Panc1 (cell line): ENCODE measurements around the gene CCDC112. TPM values are rescaled to one million over a fixed set of nuclear protein-coding genes. Genes with fewer than 3 reads are reported as not detected.

Experiments
- ATAC-seq: fragments of 200-7000 bp; cut with Tn5 transposase; 2 replicates; pipeline ENCODE4 v1.9.1; 2020; ENCODE audit warnings: mild to moderate bottlenecking, moderate library complexity
- BruUV-seq: library from RNA; stranded (reverse); fragments of 400-500 nt; replicated peaks from 2 replicates; lab custom pipeline; 2021; lab: Mats Ljungman, UMichigan
- CTCF ChIA-PET: fragments of 300-600 bp; sonication (Branson Sonifier 250); formaldehyde crosslinking; loops from one replicate; lab custom pipeline; 2022; ENCODE audit warnings: antibody characterized with exemption; lab: Charles Lee
- POLR2A ChIA-PET: fragments of 300-600 bp; sonication (Branson Sonifier 250); formaldehyde crosslinking; loops from one replicate; lab custom pipeline; 2022; ENCODE audit warnings: antibody characterized with exemption; lab: Charles Lee
- DNase-seq: peaks from one replicate; pipeline ENCODE4 v3.0.0-alpha.2; 2010; ENCODE audit warnings: low read depth, low spot score
- H3K27ac ChIP-seq: 2 replicates; pipeline ENCODE4 v1.5.1; 2011; ENCODE audit warnings: mild to moderate bottlenecking, low read length, inconsistent platforms
- H3K27me3 ChIP-seq: fragments of 200-500 bp; sonication (Bioruptor generic); 2 replicates; pipeline ENCODE4 v1.6.0; 2014; ENCODE audit warnings: low read length, inconsistent platforms; ENCODE audit not compliant: control insufficient read depth, insufficient read depth
- H3K36me3 ChIP-seq: fragments of 200-500 bp; sonication (Bioruptor generic); 2 replicates; pipeline ENCODE4 v1.5.1; 2014; ENCODE audit warnings: inconsistent platforms, mild to moderate bottlenecking, low read length, moderate library complexity; ENCODE audit not compliant: control insufficient read depth, insufficient read depth
- H3K4me1 ChIP-seq: 2 replicates; pipeline ENCODE4 v1.5.1; 2011; ENCODE audit warnings: inconsistent platforms, mild to moderate bottlenecking, low read length, moderate library complexity; ENCODE audit not compliant: control insufficient read depth, insufficient read depth
- H3K4me3 ChIP-seq, 2 experiments: 2 replicates each; pipeline ENCODE4 v1.5.1; 2011 to 2012; ENCODE audit warnings: low read depth in 2 of 2, low read length in 2 of 2, mild to moderate bottlenecking in 2 of 2, inconsistent platforms in 1 of 2, moderate library complexity in 1 of 2
- H3K9me3 ChIP-seq: fragments of 200-500 bp; sonication (Bioruptor generic); 2 replicates; pipeline ENCODE4 v1.5.1; 2014; ENCODE audit warnings: low read depth, mild to moderate bottlenecking, inconsistent platforms, low read length, moderate library complexity; ENCODE audit not compliant: control insufficient read depth, insufficient read depth
- CTCF ChIP-seq: fragments of 450-650 bp; IDR thresholded peaks from 2 replicates; pipeline ENCODE4 v1.5.1; 2017; ENCODE audit warnings: mild to moderate bottlenecking
- POLR2AphosphoS5 ChIP-seq: IDR thresholded peaks from 2 replicates; pipeline ENCODE4 v1.6.1; 2012; ENCODE audit warnings: mild to moderate bottlenecking, low read depth, low read length, moderate library complexity
- REST ChIP-seq, 2 experiments: IDR thresholded peaks; 2 replicates each; pipeline ENCODE4 v1.6.1; 2011 to 2012; ENCODE audit warnings: low read depth in 2 of 2, control low read depth in 1 of 2, low read length in 1 of 2, mild to moderate bottlenecking in 1 of 2, moderate library complexity in 1 of 2; ENCODE audit not compliant: insufficient read depth in 1 of 2
- SIN3A ChIP-seq: IDR thresholded peaks from 2 replicates; pipeline ENCODE4 v1.6.1; 2012; ENCODE audit warnings: low read depth, mild to moderate bottlenecking, low read length, moderate library complexity, borderline replicate concordance; ENCODE audit not compliant: insufficient read depth
- TCF7L2 ChIP-seq: IDR thresholded peaks from 2 replicates; pipeline ENCODE4 v1.6.1; 2011; ENCODE audit warnings: mild to moderate bottlenecking, low read depth, low read length, inconsistent platforms
- in situ Hi-C: cut with HindIII; loops from 2 replicates; pipeline ENCODE4 v1.10.0; 2016; ENCODE audit warnings: low sequenced_read_pairs, low pct_unique_long_range_greater_than_20kb
- intact Hi-C: fragments of 100-400 bp; cut with micrococcal nuclease; formaldehyde crosslinking; loops from one replicate; pipeline ENCODE4 v1.10.0; 2022; ENCODE audit not compliant: unreplicated experiment
- total RNA-seq: library from RNA; stranded (reverse); gene quantifications from one replicate; pipeline ENCODE4 v1.2.1, GENCODE V29; 2021; ENCODE audit not compliant: unreplicated experiment

CCDC112 gene
- total RNA-seq, 1 experiment from 2014 or later = 5.6 TPM

DNA sequence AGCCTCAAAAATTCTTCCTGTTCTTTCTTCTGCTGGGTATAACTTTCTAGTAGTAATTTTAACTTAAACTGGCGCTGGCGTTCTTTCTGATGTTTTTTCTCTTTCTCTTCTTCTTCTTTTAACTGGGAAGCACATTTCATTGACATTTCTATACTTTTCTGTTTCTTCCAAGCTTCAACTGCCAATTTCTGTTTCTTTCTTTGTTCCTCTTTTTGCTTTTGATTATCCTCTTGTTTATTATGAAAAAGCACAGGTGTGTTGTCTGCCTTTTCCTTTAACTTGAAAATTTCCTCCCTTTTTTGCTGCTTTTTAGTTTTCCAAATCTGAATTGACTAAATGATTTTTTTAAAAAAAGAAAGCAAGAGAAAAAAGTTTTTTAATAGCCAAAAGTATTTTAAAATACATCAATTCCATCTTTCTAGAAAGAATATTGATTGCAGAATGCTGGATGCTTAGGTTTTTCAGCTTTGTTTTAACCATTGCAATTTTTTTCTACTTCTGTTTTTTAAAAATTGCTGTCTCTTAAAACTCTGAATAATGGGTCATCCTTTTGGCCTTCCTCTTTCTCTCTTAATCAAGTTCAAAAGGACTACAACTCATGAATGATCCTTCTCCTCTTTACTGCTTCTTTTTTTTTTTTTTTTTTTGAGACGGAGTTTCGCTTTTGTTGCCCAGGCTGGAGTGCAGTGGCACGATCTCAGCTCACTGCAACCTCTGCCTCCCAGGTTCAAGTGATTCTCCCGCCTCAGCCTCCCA is 25.0 kb downstream of the CCDC112 start:
- no peak for DNase-seq
- Histone ChIP-seq H3K9me3 (no peaks in the 10 kb centered on the region), H3K36me3 (peaks cover 2% of the 10 kb centered on the region; the same call in 1 of the 2 replicates), H3K27ac (no peak overlapping the region), H3K4me1 (no peaks in the 10 kb centered on the region), H3K27me3 (no peaks in the 10 kb centered on the region), H3K4me3 (no peak overlapping the region)
- POLR2A ChIA-PET = no interaction called here
- intact Hi-C loops (no loop called here), in situ Hi-C loops (no loop called here)
- BruUV-seq = no TSS peak
- TF ChIP-seq TCF7L2 (no peak), CTCF (no peak), SIN3A (no peak), REST (IDR thresholded peaks at IDR 0.05; ENCODE audit: insufficient read depth in 1 of 2, low read depth in 2 of 2, low read length in 1 of 2) (no peak), POLR2AphosphoS5 (no peak)
- CTCF ChIA-PET = no interaction called here
- no peak for ATAC-seq

- Histone ChIP-seq H3K27me3 (no peaks in the 10 kb centered on the region), H3K4me3 (no peak overlapping the region), H3K27ac (no peak overlapping the region), H3K4me1 (peaks cover 5% of the 10 kb centered on the region), H3K36me3 (no peaks in the 10 kb centered on the region), H3K9me3 (no peaks in the 10 kb centered on the region; the same call in 1 of the 2 replicates)
- POLR2A ChIA-PET = no interaction called here
- CTCF ChIA-PET = no interaction called here
- in situ Hi-C loops = no loop called here
- no peak for TF ChIP-seq REST (IDR thresholded peaks at IDR 0.05; ENCODE audit: insufficient read depth in 1 of 2, low read depth in 2 of 2, low read length in 1 of 2)
- no peak for TF ChIP-seq SIN3A
- TF ChIP-seq CTCF = no peak
- DNase-seq (no peak), ATAC-seq (no peak)
- intact Hi-C loops = no loop called here
- BruUV-seq = no TSS peak
Measured at GRCh38 chr5:115267617-115268016, 28.8 kb downstream of the CCDC112 start.
